ENCODE results near the gene STAG1. TPM values are rescaled to one million over a fixed set of nuclear protein-coding genes. Genes with fewer than 3 reads are reported as not detected.
"Not testable (repeated sequence)": the region's sequence is repeated elsewhere in the genome, so short reads cannot be mapped to it uniquely, and the experiment has no call there.

STAG1 gene
- total RNA-seq, 1 donor from 2014 or later = 57.1 TPM

DNA sequence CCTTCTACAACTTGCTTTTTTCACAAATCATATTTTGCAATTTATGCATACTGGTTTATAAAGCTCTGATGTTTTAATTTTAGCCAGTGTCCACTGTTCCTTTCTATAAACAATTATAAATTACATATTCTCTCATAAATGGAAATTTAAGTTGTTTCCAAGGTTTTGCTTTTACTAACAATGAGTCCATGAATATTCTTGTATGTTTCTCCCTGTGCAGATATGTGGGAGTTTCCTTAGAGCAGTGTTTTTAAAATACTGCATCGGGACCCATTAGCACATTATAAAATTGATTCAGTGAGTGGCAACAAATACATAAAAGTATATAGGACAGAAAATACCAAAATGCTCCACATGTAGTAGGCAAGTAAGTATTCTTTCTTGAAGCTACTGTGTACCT is 266.4 kb downstream of the STAG1 start:
- H3K4me3 Mint-ChIP-seq = no peak overlapping the region
- ATAC-seq (ENCODE audit: low read depth) = no peak
- H3K27ac Mint-ChIP-seq = no peak overlapping the region
- no peaks in the 10 kb centered on the region for H3K9me3 Mint-ChIP-seq
- TF ChIP-seq, protein P1, sequence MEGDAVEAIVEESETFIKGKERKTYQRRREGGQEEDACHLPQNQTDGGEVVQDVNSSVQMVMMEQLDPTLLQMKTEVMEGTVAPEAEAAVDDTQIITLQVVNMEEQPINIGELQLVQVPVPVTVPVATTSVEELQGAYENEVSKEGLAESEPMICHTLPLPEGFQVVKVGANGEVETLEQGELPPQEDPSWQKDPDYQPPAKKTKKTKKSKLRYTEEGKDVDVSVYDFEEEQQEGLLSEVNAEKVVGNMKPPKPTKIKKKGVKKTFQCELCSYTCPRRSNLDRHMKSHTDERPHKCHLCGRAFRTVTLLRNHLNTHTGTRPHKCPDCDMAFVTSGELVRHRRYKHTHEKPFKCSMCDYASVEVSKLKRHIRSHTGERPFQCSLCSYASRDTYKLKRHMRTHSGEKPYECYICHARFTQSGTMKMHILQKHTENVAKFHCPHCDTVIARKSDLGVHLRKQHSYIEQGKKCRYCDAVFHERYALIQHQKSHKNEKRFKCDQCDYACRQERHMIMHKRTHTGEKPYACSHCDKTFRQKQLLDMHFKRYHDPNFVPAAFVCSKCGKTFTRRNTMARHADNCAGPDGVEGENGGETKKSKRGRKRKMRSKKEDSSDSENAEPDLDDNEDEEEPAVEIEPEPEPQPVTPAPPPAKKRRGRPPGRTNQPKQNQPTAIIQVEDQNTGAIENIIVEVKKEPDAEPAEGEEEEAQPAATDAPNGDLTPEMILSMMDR (IDR thresholded peaks at IDR 0.05) = no peak
- H3K27me3 Mint-ChIP-seq = no peaks in the 10 kb centered on the region
- intact Hi-C loops (cut with micrococcal nuclease) = no loop called here
- H3K4me1 Mint-ChIP-seq = no peaks in the 10 kb centered on the region
- DNase-seq = no peak
- ChIA-PET POLR2A (no interaction called here), CTCF (interaction anchor here (0.8 to 1.0 kb wide), 2 partner anchors 11 to 94 kb away, joined by 3 read pairs; no protein-coding TSS in a partner anchor)
- H3K36me3 Mint-ChIP-seq (ENCODE audit: low read depth) = peaks cover 30% of the 10 kb centered on the region

DNA sequence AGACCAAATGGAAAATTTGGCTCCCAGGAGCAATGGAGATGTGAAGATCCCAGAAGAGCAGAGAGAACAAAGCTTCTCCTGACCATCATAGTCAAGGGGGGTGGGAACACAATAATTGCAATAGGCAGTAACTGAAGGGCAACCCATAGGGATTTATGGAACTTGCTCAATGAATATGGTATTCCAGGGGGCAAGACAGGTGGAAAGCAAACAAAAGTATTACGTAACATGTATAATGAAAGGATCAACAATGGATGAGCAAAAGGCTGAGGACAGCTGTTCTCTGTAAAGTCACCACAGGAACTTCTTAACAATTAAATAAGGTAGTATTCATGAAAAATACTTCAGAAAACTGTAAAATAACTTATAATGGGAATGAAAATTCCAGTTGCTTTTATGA is 275.9 kb downstream of the STAG1 start:
- CTCF ChIA-PET = interaction anchor here (1.5 kb wide), 1 partner anchor 276 kb away, joined by 3 read pairs; no protein-coding TSS in a partner anchor
- Mint-ChIP-seq H3K36me3 (ENCODE audit: low read depth) (peaks cover 55% of the 10 kb centered on the region), H3K27me3 (no peaks in the 10 kb centered on the region), H3K9me3 (peaks cover 1% of the 10 kb centered on the region), H3K27ac (no peak overlapping the region), H3K4me1 (no peaks in the 10 kb centered on the region), H3K4me3 (no peak overlapping the region)
- intact Hi-C loops (cut with micrococcal nuclease) = no loop called here
- POLR2A ChIA-PET = no interaction called here
- ATAC-seq (ENCODE audit: low read depth) (no peak), DNase-seq (no peak)
- TF ChIP-seq, protein P1 (IDR thresholded peaks at IDR 0.05) = no peak

DNA sequence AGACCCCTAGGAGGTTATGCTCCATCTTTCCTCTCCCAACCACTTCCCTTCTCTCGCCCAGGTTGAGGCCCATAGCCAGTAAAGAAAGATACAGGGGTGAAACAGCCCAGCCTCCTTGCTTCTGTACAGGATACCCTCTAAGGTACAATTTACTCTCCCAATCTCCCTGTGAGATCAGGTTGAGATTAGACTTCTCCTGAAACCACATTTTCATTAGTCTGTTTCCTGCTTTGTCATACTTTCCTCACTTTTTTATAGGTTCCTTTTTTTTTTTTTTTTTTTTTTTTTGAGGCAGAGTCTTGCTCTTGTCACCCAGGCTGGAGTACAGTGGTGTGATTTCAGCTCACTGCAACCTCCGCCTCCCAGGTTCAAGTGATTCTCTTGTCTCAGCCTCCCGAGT is 277.3 kb downstream of the STAG1 start:
- H3K9me3 Mint-ChIP-seq; ATAC-seq (ENCODE audit: low read depth); H3K27me3 Mint-ChIP-seq; intact Hi-C loops (cut with micrococcal nuclease); DNase-seq; H3K27ac Mint-ChIP-seq; H3K4me3 Mint-ChIP-seq; H3K4me1 Mint-ChIP-seq; POLR2A ChIA-PET: not testable (repeated sequence)
- CTCF ChIA-PET = interaction anchor here (1.0 kb wide), 1 partner anchor 11 kb away, joined by 3 read pairs; no protein-coding TSS in a partner anchor
- H3K36me3 Mint-ChIP-seq (ENCODE audit: low read depth) = peaks cover 69% of the 10 kb centered on the region

DNA sequence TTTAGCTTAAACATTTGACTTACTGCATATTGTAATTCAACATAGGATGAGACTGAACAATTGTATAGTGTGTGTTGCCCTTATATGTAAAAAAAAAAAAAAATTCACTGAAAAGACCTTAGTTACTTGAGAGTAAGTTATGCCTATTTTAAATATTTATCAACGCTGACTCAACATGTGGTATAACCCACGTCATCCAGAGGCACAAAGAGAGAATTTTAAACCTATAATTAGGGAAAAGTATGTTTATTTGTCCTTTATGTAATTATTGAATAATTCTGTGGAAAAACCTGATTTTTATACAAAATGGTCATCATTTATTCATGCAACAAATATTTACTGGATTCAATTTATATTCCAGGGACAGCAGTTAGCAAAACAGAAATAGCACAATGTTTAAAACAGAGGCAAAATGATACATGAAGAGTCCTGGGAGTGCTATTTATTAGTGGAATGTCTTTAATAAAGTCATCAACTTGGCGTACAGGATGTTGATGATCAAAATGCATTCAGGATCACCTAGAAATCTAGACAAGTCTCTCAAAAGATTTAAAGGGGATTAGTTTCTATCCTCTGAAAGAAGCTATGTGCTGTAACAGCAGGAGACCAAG is 278.4 kb downstream of the STAG1 start:
- no peaks in the 10 kb centered on the region for H3K27me3 Mint-ChIP-seq
- intact Hi-C loops (cut with micrococcal nuclease) = no loop called here

DNA sequence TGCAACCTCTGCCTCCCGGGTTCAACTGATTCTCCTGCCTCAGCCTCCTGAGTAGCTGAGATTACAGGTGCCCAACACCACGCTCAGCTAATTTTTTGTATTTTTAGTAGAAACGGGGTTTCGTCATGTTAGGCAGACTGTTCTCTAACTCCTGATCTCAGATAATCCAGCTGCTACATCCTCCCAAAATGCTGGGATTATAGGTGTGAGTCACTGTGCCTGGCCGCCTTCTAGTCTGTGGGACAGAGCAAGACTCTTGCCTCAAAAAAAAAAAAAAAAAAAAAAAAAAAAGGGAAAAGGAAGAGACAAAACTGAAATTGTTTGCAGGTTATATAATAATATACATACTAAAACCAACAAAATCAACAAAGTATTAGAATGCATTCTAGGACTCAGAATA is 286.9 kb downstream of the STAG1 start:
- no peak overlapping the region for H3K4me3 Mint-ChIP-seq
- CTCF ChIA-PET = no interaction called here
- intact Hi-C loops (cut with micrococcal nuclease) = no loop called here
- POLR2A ChIA-PET = no interaction called here
- ATAC-seq (ENCODE audit: low read depth) (no peak), DNase-seq (no peak)
- H3K27me3 Mint-ChIP-seq = no peaks in the 10 kb centered on the region
- H3K27ac Mint-ChIP-seq = no peak overlapping the region
- peaks cover 7% of the 10 kb centered on the region for H3K9me3 Mint-ChIP-seq
- H3K4me1 Mint-ChIP-seq = no peaks in the 10 kb centered on the region
- TF ChIP-seq, protein P1 (IDR thresholded peaks at IDR 0.05) = no peak
- H3K36me3 Mint-ChIP-seq (ENCODE audit: low read depth) = peaks cover 79% of the 10 kb centered on the region

More for the DNA sequence above, 278.4 kb downstream of the STAG1 start:
- POLR2A ChIA-PET = no interaction called here
- Mint-ChIP-seq H3K4me1 (no peaks in the 10 kb centered on the region), H3K36me3 (ENCODE audit: low read depth) (peaks cover 75% of the 10 kb centered on the region), H3K4me3 (no peak overlapping the region), H3K9me3 (peaks cover 3% of the 10 kb centered on the region), H3K27ac (no peak overlapping the region)
- TF ChIP-seq, protein P1 (IDR thresholded peaks at IDR 0.05) = no peak
- no peak for DNase-seq
- no peak for ATAC-seq (ENCODE audit: low read depth)
- CTCF ChIA-PET = interaction anchor here (0.6 to 1.0 kb wide), 2 partner anchors 12 to 333 kb away, joined by 3 to 4 read pairs; no protein-coding TSS in a partner anchor

All from activated B cell treated with CpG ODN at 0.5 μM for 24 hours (primary cell).